IMR-90 (cell line): Measurements from ENCODE around the gene FOXN3. TPM values are rescaled to one million over a fixed set of nuclear protein-coding genes. Genes with fewer than 3 reads are reported as not detected.

Source experiments
- ATAC-seq: fragments of 200-7000 bp; cut with Tn5 transposase; 2 replicates; pipeline ENCODE4 v1.9.1; 2020; ENCODE audit warnings: low read depth, mild to moderate bottlenecking, moderate library complexity
- BruUV-seq: library from RNA; stranded (reverse); fragments of 400-500 nt; replicated peaks from 2 replicates; lab custom pipeline; 2021; lab: Mats Ljungman, UMichigan
- CTCF ChIA-PET: fragments of 300-600 bp; formaldehyde crosslinking; extraction: SDS; loops from one replicate; lab custom pipeline; 2021; ENCODE audit warnings: antibody characterized with exemption; lab: Yijun Ruan, JAX
- POLR2A ChIA-PET: fragments of 300-600 bp; sonication (Branson Sonifier 250); formaldehyde crosslinking; loops from one replicate; lab custom pipeline; 2022; ENCODE audit warnings: antibody characterized with exemption; ENCODE audit not compliant: unreplicated experiment; lab: Charles Lee
- DNase-seq: peaks from one replicate; pipeline ENCODE4 v3.0.0; 2013
- H2AFZ ChIP-seq: replicated peaks from 2 replicates; pipeline ENCODE3; 2013; ENCODE audit warnings: low read length, mild to moderate bottlenecking; ENCODE audit not compliant: poor library complexity
- H2AK5ac ChIP-seq: 2 replicates; pipeline ENCODE4 v1.6.1; 2013; ENCODE audit warnings: low read depth, low read length, inconsistent platforms
- H2AK9ac ChIP-seq: replicated peaks from 2 replicates; pipeline ENCODE3; 2013; ENCODE audit warnings: mild to moderate bottlenecking, low read depth, low read length, moderate library complexity; ENCODE audit not compliant: poor library complexity
- H2BK120ac ChIP-seq: 2 replicates; pipeline ENCODE4 v1.6.1; 2013; ENCODE audit warnings: low read depth, low read length, inconsistent platforms
- H2BK15ac ChIP-seq: 3 replicates; pipeline ENCODE4 v1.6.1; 2013; ENCODE audit warnings: low read depth, low read length, inconsistent platforms
- H2BK20ac ChIP-seq: 2 replicates; pipeline ENCODE4 v1.6.1; 2013; ENCODE audit warnings: low read depth, mild to moderate bottlenecking, inconsistent platforms, low read length, moderate library complexity
- H2BK5ac ChIP-seq: 2 replicates; pipeline ENCODE4 v1.6.1; 2013; ENCODE audit warnings: mild to moderate bottlenecking, low read depth, low read length, inconsistent platforms; ENCODE audit not compliant: poor library complexity, severe bottlenecking
- H3K14ac ChIP-seq: replicated peaks from 2 replicates; pipeline ENCODE4 v1.6.1; 2013; ENCODE audit warnings: low read depth, low read length, inconsistent platforms
- H3K18ac ChIP-seq: 2 replicates; pipeline ENCODE4 v1.6.1; 2013; ENCODE audit warnings: low read depth, low read length, control low read depth
- H3K23ac ChIP-seq: 2 replicates; pipeline ENCODE4 v1.6.1; 2013; ENCODE audit warnings: low read depth, low read length, inconsistent platforms
- H3K27ac ChIP-seq: 2 replicates; pipeline ENCODE4 v1.5.1; 2013; ENCODE audit warnings: mild to moderate bottlenecking, control low read depth, low read length; ENCODE audit not compliant: insufficient read depth
- H3K27me3 ChIP-seq: 2 replicates; pipeline ENCODE4 v1.6.1; 2013; ENCODE audit warnings: low read length; ENCODE audit not compliant: control insufficient read depth, insufficient read depth
- H3K36me3 ChIP-seq: 2 replicates; pipeline ENCODE4 v1.6.1; 2013; ENCODE audit warnings: low read length, mixed read lengths; ENCODE audit not compliant: control insufficient read depth, insufficient read depth
- H3K4ac ChIP-seq: 2 replicates; pipeline ENCODE4 v1.6.1; 2013; ENCODE audit warnings: low read depth, low read length, inconsistent platforms
- H3K4me1 ChIP-seq: 2 replicates; pipeline ENCODE4 v1.6.1; 2013; ENCODE audit warnings: low read length, mixed read lengths; ENCODE audit not compliant: control insufficient read depth, insufficient read depth
- H3K4me2 ChIP-seq: 2 replicates; pipeline ENCODE4 v1.6.1; 2013; ENCODE audit warnings: low read depth, mild to moderate bottlenecking, control low read depth, low read length, moderate library complexity
- H3K4me3 ChIP-seq: 2 replicates; pipeline ENCODE4 v1.5.1; 2013; ENCODE audit warnings: low read depth, mild to moderate bottlenecking, control low read depth, low read length, moderate library complexity; ENCODE audit not compliant: insufficient read depth
- H3K56ac ChIP-seq: 2 replicates; pipeline ENCODE4 v1.6.1; 2013; ENCODE audit warnings: low read length, inconsistent platforms; ENCODE audit not compliant: insufficient read depth; ENCODE audit errors: extremely low read depth
- H3K79me1 ChIP-seq, 2 experiments: 2 replicates each; pipeline ENCODE4 v1.6.1; 2013; ENCODE audit warnings: low read length in 2 of 2, inconsistent platforms in 1 of 2, low read depth in 1 of 2
- H3K9ac ChIP-seq: 2 replicates; pipeline ENCODE4 v1.6.1; 2013; ENCODE audit warnings: low read depth, low read length, control low read depth
- H3K9me1 ChIP-seq: 2 replicates; pipeline ENCODE4 v1.6.1; 2013; ENCODE audit warnings: low read length, inconsistent platforms; ENCODE audit not compliant: insufficient read depth
- H3K9me3 ChIP-seq: 2 replicates; pipeline ENCODE4 v1.6.1; 2013; ENCODE audit warnings: low read length; ENCODE audit not compliant: control insufficient read depth, insufficient read depth
- H4K20me1 ChIP-seq: 2 replicates; pipeline ENCODE4 v1.6.1; 2013; ENCODE audit warnings: low read length, inconsistent platforms; ENCODE audit not compliant: insufficient read depth
- H4K5ac ChIP-seq: 2 replicates; pipeline ENCODE4 v1.6.1; 2013; ENCODE audit warnings: mild to moderate bottlenecking, low read depth, low read length, control low read depth
- H4K8ac ChIP-seq, 2 experiments: 2 replicates each; pipeline ENCODE4 v1.6.1; 2013; ENCODE audit warnings: low read depth in 2 of 2, low read length in 2 of 2, control low read depth in 1 of 2, inconsistent platforms in 1 of 2
- H4K91ac ChIP-seq: 2 replicates; pipeline ENCODE4 v1.6.1; 2013; ENCODE audit warnings: low read depth, low read length, inconsistent platforms; ENCODE audit not compliant: insufficient read depth
- BHLHE40 ChIP-seq: fragments of 150-350 bp; IDR thresholded peaks from 2 replicates; pipeline ENCODE4 v1.6.1; 2016; ENCODE audit warnings: mild to moderate bottlenecking, low read depth, low read length
- CEBPB ChIP-seq: IDR thresholded peaks from 2 replicates; pipeline ENCODE4 v1.6.1; 2012; ENCODE audit warnings: low read depth, low read length, improper control_type of control experiment
- CHD1 ChIP-seq: IDR thresholded peaks from 2 replicates; pipeline ENCODE4 v1.6.1; 2012; ENCODE audit warnings: low read depth, low read length, improper control_type of control experiment
- FOS ChIP-seq: fragments of 150-350 bp; IDR thresholded peaks from 2 replicates; pipeline ENCODE4 v1.6.1; 2016; ENCODE audit warnings: low read depth, low read length
- MAFK ChIP-seq: IDR thresholded peaks from 2 replicates; pipeline ENCODE4 v1.6.1; 2012; ENCODE audit warnings: low read depth, low read length, improper control_type of control experiment
- MAZ ChIP-seq: IDR thresholded peaks from 2 replicates; pipeline ENCODE4 v1.6.1; 2012; ENCODE audit warnings: low read depth, mild to moderate bottlenecking, low read length, improper control_type of control experiment, moderate library complexity, borderline replicate concordance
- MXI1 ChIP-seq: IDR thresholded peaks from 2 replicates; pipeline ENCODE4 v1.6.1; 2012; ENCODE audit warnings: low read depth, mild to moderate bottlenecking, low read length, moderate library complexity, borderline replicate concordance
- NFE2L2 ChIP-seq: fragments of 150-350 bp; IDR thresholded peaks from 2 replicates; pipeline ENCODE4 v1.6.1; 2016; ENCODE audit warnings: low read depth, mild to moderate bottlenecking, low read length
- POLR2A ChIP-seq: IDR thresholded peaks from 2 replicates; pipeline ENCODE4 v1.6.1; 2012; ENCODE audit warnings: mild to moderate bottlenecking, low read depth, low read length
- RAD21 ChIP-seq: IDR thresholded peaks from 2 replicates; pipeline ENCODE4 v1.6.1; 2012; ENCODE audit warnings: low read length, improper control_type of control experiment
- RCOR1 ChIP-seq: IDR thresholded peaks from 2 replicates; pipeline ENCODE4 v1.6.1; 2012; ENCODE audit warnings: mild to moderate bottlenecking, low read length, improper control_type of control experiment; ENCODE audit not compliant: insufficient replicate concordance
- RFX5 ChIP-seq: IDR thresholded peaks from 2 replicates; pipeline ENCODE4 v1.8.0; 2012; ENCODE audit warnings: low read depth, mild to moderate bottlenecking, low read length, moderate library complexity
- SMC3 ChIP-seq: fragments of 150-350 bp; IDR thresholded peaks from 2 replicates; pipeline ENCODE4 v1.6.1; 2016; ENCODE audit warnings: low read depth, mild to moderate bottlenecking, antibody characterized with exemption, low read length, moderate library complexity
- whole genome bisulfite sequencing, 2 experiments: methylation state at CpG; one replicate each; pipeline versions ENCODE4 v1.1.5 to v1.1.7; 2013; ENCODE audit warnings: missing lambda C conversion rate in 2 of 2; ENCODE audit not compliant: insufficient read length in 1 of 2; ENCODE audit errors: extremely low coverage in 2 of 2; 5-methylcytosine and 5-hydroxymethylcytosine counted together
- dilution Hi-C: fragments of 300-500 bp; cut with HindIII; formaldehyde crosslinking; loops from one replicate; pipeline ENCODE4 v1.14.3; 2018; ENCODE audit warnings: low sequenced_read_pairs; ENCODE audit not compliant: unreplicated experiment
- in situ Hi-C: fragments of 300-500 bp; cut with MboI; formaldehyde crosslinking; loops from 3 replicates; pipeline ENCODE4 v1.14.3; 2019; ENCODE audit warnings: low sequenced_read_pairs, inconsistent platforms, mixed read lengths
- intact Hi-C: fragments of 100-400 bp; cut with micrococcal nuclease; formaldehyde crosslinking; loops from 2 replicates; pipeline ENCODE4 v1.10.0; 2022
- polyA plus RNA-seq, 3 experiments: library from polyadenylated mRNA; depleted of rRNA; stranded (reverse); fragments of >200 nt; gene quantifications; 2 replicates each; pipeline ENCODE4 v1.2.3, GENCODE V29; 2012; ENCODE audit warnings: low replicate concordance in 1 of 3
- total RNA-seq: library from RNA; depleted of rRNA; stranded (reverse); fragments of >200 nt; gene quantifications from 2 replicates; pipeline ENCODE4 v1.2.3, GENCODE V29; 2012
- TF ChIP-seq, protein P1 (sequence below): conservative IDR thresholded peaks from 2 replicates; pipeline ENCODE4 v1.5.1; 2012; ENCODE audit warnings: mild to moderate bottlenecking, low read depth, low read length, improper control_type of control experiment
- TF ChIP-seq, protein P2 (sequence below): fragments of 150-350 bp; IDR thresholded peaks from 2 replicates; pipeline ENCODE4 v1.6.1; 2017; ENCODE audit warnings: mild to moderate bottlenecking, antibody characterized with exemption, low read length, low read depth
- TF ChIP-seq, protein P3 (sequence below): fragments of 150-350 bp; IDR thresholded peaks from 2 replicates; pipeline ENCODE4 v1.6.1; 2016; ENCODE audit warnings: low read depth, mild to moderate bottlenecking, low read length, moderate library complexity, borderline replicate concordance

The FOXN3 gene
- total and polyA plus RNA-seq, 2 of the 4 experiments (the other 2 are of a cell fraction): 22.6 to 33.7 TPM

DNA sequence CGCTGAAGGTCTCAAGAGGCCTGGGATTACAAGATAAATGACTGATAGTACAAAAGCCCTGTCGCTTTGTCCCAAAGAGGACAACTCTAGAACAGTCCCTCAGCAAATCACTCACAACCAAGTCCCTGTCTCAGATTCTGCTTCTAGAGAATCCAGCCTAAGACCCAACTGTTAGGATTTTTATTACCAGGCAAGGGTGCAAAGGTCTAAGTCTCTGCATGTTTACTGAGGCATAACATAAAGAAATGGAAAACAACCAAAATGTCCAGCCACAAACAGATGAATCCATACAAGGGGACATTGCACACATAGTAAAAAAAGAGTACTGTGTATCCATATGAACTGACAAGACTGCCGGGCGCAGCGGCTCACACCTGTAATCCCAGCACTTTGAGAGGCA lies 104.1 kb downstream of the FOXN3 start:
- no peak overlapping the region for H2BK5ac ChIP-seq
- ChIA-PET POLR2A (no interaction called here), CTCF (no interaction called here)
- DNase-seq: no peak
- no peak overlapping the region for H3K56ac ChIP-seq
- H3K14ac ChIP-seq: no peak overlapping the region
- H3K79me1 ChIP-seq: peaks cover 42 to 72% of the 10 kb centered on the region in 2 experiments
- in situ Hi-C loops (no loop called here), intact Hi-C loops (no loop called here), dilution Hi-C loops (no loop called here)
- no peak overlapping the region for H3K27ac ChIP-seq
- H3K18ac ChIP-seq: no peak overlapping the region
- H2BK15ac ChIP-seq: no peak overlapping the region
- no peak overlapping the region for H2AK5ac ChIP-seq
- peaks cover 2% of the 10 kb centered on the region; the same call in 1 of the 2 replicates for H3K36me3 ChIP-seq
- BruUV-seq: no TSS peak
- H2BK120ac ChIP-seq: no peak overlapping the region
- H4K5ac ChIP-seq: no peak overlapping the region
- no peak overlapping the region for H2AK9ac ChIP-seq
- no peak overlapping the region for H2BK20ac ChIP-seq
- peaks cover 15% of the 10 kb centered on the region; the same call in 1 of the 2 replicates for H3K9me1 ChIP-seq
- no peaks in the 10 kb centered on the region for H3K9me3 ChIP-seq
- TF ChIP-seq CHD1 (no peak), FOS (no peak), RCOR1 (no peak), NFE2L2 (no peak), POLR2A (no peak), MAFK (no peak), SMC3 (no peak), RFX5 (no peak), MAZ (no peak), MXI1 (no peak), BHLHE40 (no peak), RAD21 (no peak), CEBPB (no peak)
- TF ChIP-seq, protein P1, sequence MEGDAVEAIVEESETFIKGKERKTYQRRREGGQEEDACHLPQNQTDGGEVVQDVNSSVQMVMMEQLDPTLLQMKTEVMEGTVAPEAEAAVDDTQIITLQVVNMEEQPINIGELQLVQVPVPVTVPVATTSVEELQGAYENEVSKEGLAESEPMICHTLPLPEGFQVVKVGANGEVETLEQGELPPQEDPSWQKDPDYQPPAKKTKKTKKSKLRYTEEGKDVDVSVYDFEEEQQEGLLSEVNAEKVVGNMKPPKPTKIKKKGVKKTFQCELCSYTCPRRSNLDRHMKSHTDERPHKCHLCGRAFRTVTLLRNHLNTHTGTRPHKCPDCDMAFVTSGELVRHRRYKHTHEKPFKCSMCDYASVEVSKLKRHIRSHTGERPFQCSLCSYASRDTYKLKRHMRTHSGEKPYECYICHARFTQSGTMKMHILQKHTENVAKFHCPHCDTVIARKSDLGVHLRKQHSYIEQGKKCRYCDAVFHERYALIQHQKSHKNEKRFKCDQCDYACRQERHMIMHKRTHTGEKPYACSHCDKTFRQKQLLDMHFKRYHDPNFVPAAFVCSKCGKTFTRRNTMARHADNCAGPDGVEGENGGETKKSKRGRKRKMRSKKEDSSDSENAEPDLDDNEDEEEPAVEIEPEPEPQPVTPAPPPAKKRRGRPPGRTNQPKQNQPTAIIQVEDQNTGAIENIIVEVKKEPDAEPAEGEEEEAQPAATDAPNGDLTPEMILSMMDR: no peak
- TF ChIP-seq, protein P2, sequence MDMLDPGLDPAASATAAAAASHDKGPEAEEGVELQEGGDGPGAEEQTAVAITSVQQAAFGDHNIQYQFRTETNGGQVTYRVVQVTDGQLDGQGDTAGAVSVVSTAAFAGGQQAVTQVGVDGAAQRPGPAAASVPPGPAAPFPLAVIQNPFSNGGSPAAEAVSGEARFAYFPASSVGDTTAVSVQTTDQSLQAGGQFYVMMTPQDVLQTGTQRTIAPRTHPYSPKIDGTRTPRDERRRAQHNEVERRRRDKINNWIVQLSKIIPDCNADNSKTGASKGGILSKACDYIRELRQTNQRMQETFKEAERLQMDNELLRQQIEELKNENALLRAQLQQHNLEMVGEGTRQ: no peak
- TF ChIP-seq, protein P3, sequence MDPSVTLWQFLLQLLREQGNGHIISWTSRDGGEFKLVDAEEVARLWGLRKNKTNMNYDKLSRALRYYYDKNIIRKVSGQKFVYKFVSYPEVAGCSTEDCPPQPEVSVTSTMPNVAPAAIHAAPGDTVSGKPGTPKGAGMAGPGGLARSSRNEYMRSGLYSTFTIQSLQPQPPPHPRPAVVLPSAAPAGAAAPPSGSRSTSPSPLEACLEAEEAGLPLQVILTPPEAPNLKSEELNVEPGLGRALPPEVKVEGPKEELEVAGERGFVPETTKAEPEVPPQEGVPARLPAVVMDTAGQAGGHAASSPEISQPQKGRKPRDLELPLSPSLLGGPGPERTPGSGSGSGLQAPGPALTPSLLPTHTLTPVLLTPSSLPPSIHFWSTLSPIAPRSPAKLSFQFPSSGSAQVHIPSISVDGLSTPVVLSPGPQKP: no peak
- WGBS, 2 experiments: no CpG with 5 or more reads among the region's 5 CpGs
- H2AFZ ChIP-seq: no peak overlapping the region
- H3K4me3 ChIP-seq: no peak overlapping the region
- no peak overlapping the region for H3K4me2 ChIP-seq
- peaks cover 6% of the 10 kb centered on the region for H3K4me1 ChIP-seq
- no peak overlapping the region for H4K8ac ChIP-seq
- H3K4ac ChIP-seq: no peak overlapping the region
- no peak overlapping the region for H4K91ac ChIP-seq
- H3K23ac ChIP-seq: no peak overlapping the region
- ATAC-seq: no peak
- H4K20me1 ChIP-seq: peaks cover 8% of the 10 kb centered on the region; the same call in 1 of the 2 replicates
- no peak overlapping the region for H3K9ac ChIP-seq
- no peaks in the 10 kb centered on the region for H3K27me3 ChIP-seq
